NAMALWA (cell line): ENCODE measurements around the gene TTN.

ENCODE experiments used
- DNase-seq: peaks from one replicate; pipeline ENCODE4 v3.0.0-alpha.2; 2015; ENCODE audit warnings: low spot score

The TTN gene

DNA sequence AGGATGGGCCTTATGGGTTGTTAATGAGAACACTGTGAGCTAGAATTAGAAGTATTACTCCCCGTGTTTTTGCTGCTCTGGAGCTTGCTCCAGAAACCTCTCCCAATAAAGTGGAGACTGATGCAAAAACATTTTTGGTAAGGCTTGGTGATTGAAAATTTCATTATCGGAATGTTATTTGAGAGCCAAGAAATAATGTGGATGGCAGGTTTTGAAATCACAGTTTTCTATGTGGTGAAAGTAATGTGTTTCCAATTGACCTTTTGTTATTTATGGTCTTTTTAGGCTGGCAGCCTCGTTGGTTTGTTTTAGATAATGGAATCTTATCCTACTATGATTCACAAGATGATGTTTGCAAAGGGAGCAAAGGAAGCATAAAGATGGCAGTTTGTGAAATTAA lies 321.9 kb downstream of the TTN start:
- no peak for DNase-seq

- DNase-seq = no peak
Observed at GRCh38 chr2:178484245-178485041, 322.8 kb downstream of the TTN start.

DNA sequence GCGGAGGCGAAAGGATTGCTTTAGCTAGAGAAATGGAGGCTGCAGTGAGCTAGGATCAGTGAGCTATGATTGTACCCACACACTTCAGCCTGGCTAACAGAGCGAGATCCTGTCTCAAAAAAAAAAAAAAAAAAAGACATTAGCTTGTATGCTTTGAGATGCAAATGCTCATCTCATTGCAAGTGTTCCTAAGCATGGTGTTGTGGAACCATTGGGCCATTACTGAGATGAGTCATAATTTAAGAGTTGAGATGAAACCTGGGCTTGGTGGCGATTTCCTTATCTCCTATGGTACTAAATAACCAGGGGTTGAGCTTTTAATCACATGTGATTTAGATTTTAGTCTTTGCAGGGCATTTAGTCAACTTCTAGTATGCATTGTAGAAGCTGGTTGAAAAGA lies 324.8 kb downstream of the TTN start:
- DNase-seq = peak; percentile 77

- peak; percentile 77 for DNase-seq
Observed at GRCh38 chr2:178480227-178481181, 326.7 kb downstream of the TTN start, which contains the start of gene PLEKHA3. Gene PLEKHA3, plus strand, starts transcription at chr2:178480457. Its CDS starts 413 bp downstream, at chr2:178480870.

- no peak for DNase-seq
Observed at GRCh38 chr2:178479758-178480226, 327.4 kb downstream of the TTN start.

DNA sequence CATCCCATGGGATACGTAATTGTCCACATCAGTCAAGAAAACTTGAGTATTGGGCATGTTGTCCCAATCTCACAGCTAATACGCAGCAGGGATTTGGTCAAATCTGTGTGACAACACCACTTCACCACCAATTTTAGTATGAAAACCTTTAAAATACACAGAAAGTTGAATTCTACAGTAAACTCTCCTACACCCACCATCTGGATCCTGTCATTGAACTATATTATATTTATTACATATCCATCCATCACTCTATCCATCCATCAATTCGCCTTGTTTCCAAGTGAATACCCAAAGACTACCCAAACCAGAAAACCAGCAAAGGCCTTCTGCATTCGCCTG lies 328.0 kb downstream of the TTN start:
- DNase-seq = no peak

GRCh38 chr2:178478439-178479274 lies 328.6 kb downstream of the TTN start, which contains the start of gene FKBP7:
Gene FKBP7, minus strand, starts transcription at chr2:178478600. Its CDS starts 101 bp downstream, at chr2:178478499.
- peak; percentile 92 for DNase-seq

DNA sequence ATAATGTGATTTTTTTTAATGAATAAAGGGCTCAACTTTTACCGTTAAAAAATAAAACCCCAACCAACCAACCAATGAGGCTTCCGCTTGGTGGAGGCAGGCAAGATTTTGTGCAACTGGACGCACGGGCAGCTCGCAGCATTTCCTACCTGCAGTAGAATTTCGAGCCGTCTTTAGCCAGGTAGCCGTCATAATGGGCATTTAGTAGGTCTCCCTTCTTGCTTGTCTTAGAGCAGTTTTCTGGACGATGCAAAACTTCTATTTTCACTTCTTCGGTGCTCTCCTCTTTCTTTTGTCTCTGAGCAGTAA lies 329.1 kb downstream of the TTN start:
- DNase-seq = no peak

DNA sequence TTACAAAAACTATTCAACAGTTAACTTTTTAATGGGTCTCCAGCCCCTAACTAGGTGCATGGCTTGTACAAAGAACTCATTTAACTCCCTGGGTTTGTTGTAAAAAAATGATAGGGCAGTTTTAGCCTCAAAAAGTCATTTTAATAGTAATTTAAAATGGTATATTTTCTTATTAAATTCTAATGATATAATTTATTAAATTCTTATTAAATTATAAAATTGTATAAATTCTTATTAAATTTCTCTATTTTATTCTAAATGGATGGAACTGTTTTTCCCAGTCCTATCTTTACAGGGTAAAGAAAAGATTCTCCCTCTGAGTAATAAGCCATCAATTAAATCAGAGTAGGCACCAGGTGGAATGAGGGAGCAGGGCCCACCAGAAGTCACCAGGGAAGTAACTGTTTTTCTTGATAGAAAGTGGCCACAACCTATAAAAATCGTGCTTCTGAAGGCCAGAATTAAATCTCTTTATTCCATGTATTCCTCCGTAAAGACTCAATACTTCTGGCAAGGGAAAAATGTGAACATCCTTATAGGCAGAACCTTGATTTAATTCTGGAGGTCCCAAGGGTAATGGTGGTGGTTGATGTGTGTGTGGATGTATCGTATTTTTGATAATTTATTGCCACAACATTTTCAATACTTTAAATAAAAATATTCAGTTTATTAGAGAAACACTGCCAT lies 329.6 kb downstream of the TTN start:
- no peak for DNase-seq

GRCh38 chr2:178476477-178476876 lies 330.7 kb downstream of the TTN start:
- DNase-seq = no peak
